Hair follicular keratinocyte (primary cell): Measurements from ENCODE around the gene NBAS. TPM values are rescaled to one million over a fixed set of nuclear protein-coding genes. Genes with fewer than 3 reads are reported as not detected.

Source experiments
- total RNA-seq: library from RNA; depleted of rRNA; stranded (reverse); fragments of >200 nt; gene quantifications from 2 replicates; pipeline ENCODE4 v1.2.3, GENCODE V29; 2015

Gene NBAS
- 30.6 and 38.3 TPM in 2 replicates for total RNA-seq

GRCh38 chr2:15560988-15561573, at the start of gene NBAS:
Gene NBAS, minus strand, starts transcription at chr2:15561334. Its CDS starts 30 bp downstream, at chr2:15561304.

GRCh38 chr2:15591692-15592463, 30.7 kb upstream of the NBAS start, which contains the start of gene DDX1:
Gene DDX1, plus strand, starts transcription at chr2:15591868. Its CDS starts 66 bp downstream, at chr2:15591934.

Other genes with a start within 250 kb of the NBAS start
- 60.8 and 73.8 TPM in 2 replicates for gene DDX1, start 30.5 kb upstream of the NBAS start, total RNA-seq